HepG2 (cell line): ENCODE measurements around the gene LAX1. TPM values are rescaled to one million over a fixed set of nuclear protein-coding genes. Genes with fewer than 3 reads are reported as not detected.

Experiments used
- ATAC-seq: fragments of 200-7000 bp; cut with Tn5 transposase; 3 replicates; pipeline ENCODE4 v1.9.1; 2020; ENCODE audit warnings: mild to moderate bottlenecking, moderate library complexity
- BruUV-seq: library from RNA; stranded (reverse); fragments of 400-500 nt; replicated peaks from 2 replicates; lab custom pipeline; 2021; lab: Mats Ljungman, UMichigan
- CTCF ChIA-PET: fragments of 300-600 bp; formaldehyde crosslinking; extraction: SDS; loops from one replicate; lab custom pipeline; 2021; ENCODE audit warnings: low total read pairs, inconsistent platforms, low intra/inter-chr PET ratio; lab: Yijun Ruan, JAX
- POLR2A ChIA-PET: fragments of 350-600 bp; sonication (Branson Sonifier 250); formaldehyde crosslinking; loops from one replicate; lab custom pipeline; 2020; ENCODE audit warnings: antibody characterized with exemption, inconsistent platforms; lab: Yijun Ruan, JAX
- DNase-seq: peaks from one replicate; pipeline ENCODE4 v3.0.0-alpha.2; 2015; ENCODE audit warnings: low spot score
- FAIRE-seq: peaks from 3 replicates; lab custom pipeline; 2011; peaks lifted over from hg19 to GRCh38; lab: Jason Lieb, UNC
- H2AFZ ChIP-seq: one replicate; pipeline ENCODE4 v1.6.1; 2011; ENCODE audit warnings: low read length, inconsistent platforms
- H3K27ac ChIP-seq: fragments of 300-600 bp; 3 replicates; pipeline ENCODE4 v1.8.0; 2011; ENCODE audit warnings: mixed run types, mild to moderate bottlenecking, mixed read lengths, low read length, inconsistent platforms; ENCODE audit not compliant: insufficient read depth; ENCODE audit errors: extremely low read length
- H3K27me3 ChIP-seq, 2 experiments: fragments of 200-600 bp in 1 of 2; 2 replicates in 1 of 2; 3 replicates in 1 of 2; pipeline versions ENCODE4 v1.6.0 to v1.8.0; 2011; ENCODE audit warnings: low read length in 2 of 2, mild to moderate bottlenecking in 2 of 2, moderate library complexity in 2 of 2, inconsistent platforms in 1 of 2; ENCODE audit not compliant: insufficient read depth in 2 of 2, control insufficient read depth in 1 of 2
- H3K36me3 ChIP-seq, 2 experiments: fragments of 200-600 bp in 1 of 2; replicated peaks in 1 of 2; 2 replicates in 1 of 2; 3 replicates in 1 of 2; pipeline versions ENCODE4 v1.5.1 to v1.8.0; 2011; ENCODE audit warnings: low read length in 2 of 2, inconsistent platforms in 1 of 2; ENCODE audit not compliant: insufficient read depth in 2 of 2, control insufficient read depth in 1 of 2
- H3K4me1 ChIP-seq: 2 replicates; pipeline ENCODE4 v1.5.1; 2012; ENCODE audit warnings: low read length, inconsistent platforms; ENCODE audit not compliant: insufficient read depth
- H3K4me2 ChIP-seq: 2 replicates; pipeline ENCODE4 v1.6.0; 2011; ENCODE audit warnings: low read depth, low read length, inconsistent platforms
- H3K4me3 ChIP-seq, 3 experiments: fragments of 200-600 bp in 1 of 3; sonication (generic), shearing (Covaris generic) in 1 of 3; replicated peaks in 1 of 3; 2 replicates each; pipeline ENCODE4 v1.5.1; 2011 to 2016; ENCODE audit warnings: low read length in 3 of 3, inconsistent platforms in 2 of 3, low read depth in 2 of 3, mild to moderate bottlenecking in 2 of 3, control low read depth in 1 of 3, mixed read lengths in 1 of 3; ENCODE audit not compliant: insufficient read depth in 1 of 3
- H3K79me2 ChIP-seq: one replicate; pipeline ENCODE4 v1.6.1; 2011; ENCODE audit warnings: low read length, inconsistent platforms; ENCODE audit not compliant: insufficient read depth
- H3K9ac ChIP-seq: 2 replicates; pipeline ENCODE4 v1.6.0; 2011; ENCODE audit warnings: mild to moderate bottlenecking, low read depth, low read length, inconsistent platforms; ENCODE audit not compliant: insufficient read depth
- H3K9me3 ChIP-seq: 2 replicates; pipeline ENCODE4 v1.5.1; 2012; ENCODE audit warnings: mild to moderate bottlenecking, low read length
- H4K20me1 ChIP-seq: 2 replicates; pipeline ENCODE4 v1.6.0; 2011; ENCODE audit warnings: inconsistent platforms, mild to moderate bottlenecking, low read length, moderate library complexity; ENCODE audit not compliant: insufficient read depth
- CENPBD1 ChIP-seq: sonication (generic); formaldehyde crosslinking; IDR thresholded peaks from 2 replicates; pipeline ENCODE4 v1.8.0; 2022; ENCODE audit warnings: missing genetic modification reagents, low read depth, mild to moderate bottlenecking, borderline replicate concordance
- NFIC ChIP-seq: IDR thresholded peaks from 2 replicates; pipeline ENCODE4 v1.6.1; 2012; ENCODE audit warnings: mild to moderate bottlenecking, low read length, inconsistent platforms
- NFYC ChIP-seq: IDR thresholded peaks from 2 replicates; pipeline ENCODE4 v1.6.1; 2016; ENCODE audit warnings: missing genetic modification reagents, missing compliant biosample characterization
- POGZ ChIP-seq: sonication (generic); formaldehyde crosslinking; IDR thresholded peaks from 2 replicates; pipeline ENCODE4 v1.4.0; 2020; ENCODE audit warnings: mild to moderate bottlenecking, missing genetic modification reagents
- TBP ChIP-seq: sonication (generic); formaldehyde crosslinking; IDR thresholded peaks from 2 replicates; pipeline ENCODE4 v1.5.0; 2020; ENCODE audit warnings: missing genetic modification reagents
- TMF1 ChIP-seq: sonication (generic); formaldehyde crosslinking; IDR thresholded peaks from 2 replicates; pipeline ENCODE4 v1.8.1; 2022; ENCODE audit warnings: low read depth, missing genetic modification reagents
- TSC22D2 ChIP-seq: sonication (generic); formaldehyde crosslinking; IDR thresholded peaks from 2 replicates; pipeline ENCODE4 v1.5.1; 2020; ENCODE audit warnings: missing genetic modification reagents, mild to moderate bottlenecking, borderline replicate concordance
- ZNF431 ChIP-seq: sonication (generic); formaldehyde crosslinking; IDR thresholded peaks from 2 replicates; pipeline ENCODE4 v1.9.0; 2022; ENCODE audit warnings: missing genetic modification reagents, low read depth, mild to moderate bottlenecking, borderline replicate concordance
- ZNF446 ChIP-seq: sonication (generic); formaldehyde crosslinking; IDR thresholded peaks from 2 replicates; pipeline ENCODE4 v1.5.0; 2020; ENCODE audit warnings: mild to moderate bottlenecking, missing genetic modification reagents
- ZNF614 ChIP-seq: IDR thresholded peaks from 2 replicates; pipeline ENCODE4 v1.6.1; 2018; ENCODE audit warnings: missing biosample characterization, missing genetic modification reagents, inconsistent platforms, borderline replicate concordance
- WGBS: methylation state at CpG from one replicate; pipeline ENCODE4 v1.1.6; 2017; ENCODE audit warnings: low lambda C conversion rate; 5-methylcytosine and 5-hydroxymethylcytosine counted together
- in situ Hi-C: cut with HindIII; loops from 2 replicates; pipeline ENCODE4 v1.10.0; 2017; ENCODE audit warnings: low pct_unique_long_range_greater_than_20kb; ENCODE audit not compliant: extremely low pct_ligation_motif_present
- intact Hi-C: fragments of 100-400 bp; cut with micrococcal nuclease; formaldehyde crosslinking; loops from one replicate; pipeline ENCODE4 v1.10.0; 2022; ENCODE audit not compliant: unreplicated experiment
- polyA plus RNA-seq, 8 experiments: library from polyadenylated mRNA; depleted of rRNA in 3 of 8; stranded (reverse) in 7 of 8; unstranded in 1 of 8; fragments of >200 nt; fragmentation: Illumina TruSeq in 4 of 8; extraction: Trizol in 4 of 8; gene quantifications; 2 replicates each; pipeline versions ENCODE4 v1.2.1 to v1.2.3, GENCODE V29; 2011 to 2016; ENCODE audit warnings: low read depth in 4 of 8, missing spikeins in 1 of 8, mixed read lengths in 1 of 8; ENCODE audit not compliant: insufficient read depth in 1 of 8
- total RNA-seq, 5 experiments: library from RNA; depleted of rRNA; stranded (reverse); fragments of >200 nt; fragmentation: Illumina TruSeq; extraction: Trizol; gene quantifications; 2 replicates each; pipeline ENCODE4 v1.2.3, GENCODE V29; 2016; ENCODE audit warnings: low read depth in 1 of 5
- TF ChIP-seq, protein P1 (sequence below): sonication (generic); formaldehyde crosslinking; IDR thresholded peaks from 2 replicates; pipeline ENCODE4 v1.8.1; 2022; ENCODE audit warnings: low read depth, mild to moderate bottlenecking, missing genetic modification reagents
- TF ChIP-seq, protein P2 (sequence below): sonication (generic); formaldehyde crosslinking; IDR thresholded peaks from 2 replicates; pipeline ENCODE4 v1.5.0; 2020; ENCODE audit warnings: mild to moderate bottlenecking, missing genetic modification reagents, moderate library complexity

LAX1 gene
- total and polyA plus RNA-seq, 2 of the 13 experiments (the other 11 are each of a cell fraction or from before 2014, with no cell fraction given): not detected

DNA sequence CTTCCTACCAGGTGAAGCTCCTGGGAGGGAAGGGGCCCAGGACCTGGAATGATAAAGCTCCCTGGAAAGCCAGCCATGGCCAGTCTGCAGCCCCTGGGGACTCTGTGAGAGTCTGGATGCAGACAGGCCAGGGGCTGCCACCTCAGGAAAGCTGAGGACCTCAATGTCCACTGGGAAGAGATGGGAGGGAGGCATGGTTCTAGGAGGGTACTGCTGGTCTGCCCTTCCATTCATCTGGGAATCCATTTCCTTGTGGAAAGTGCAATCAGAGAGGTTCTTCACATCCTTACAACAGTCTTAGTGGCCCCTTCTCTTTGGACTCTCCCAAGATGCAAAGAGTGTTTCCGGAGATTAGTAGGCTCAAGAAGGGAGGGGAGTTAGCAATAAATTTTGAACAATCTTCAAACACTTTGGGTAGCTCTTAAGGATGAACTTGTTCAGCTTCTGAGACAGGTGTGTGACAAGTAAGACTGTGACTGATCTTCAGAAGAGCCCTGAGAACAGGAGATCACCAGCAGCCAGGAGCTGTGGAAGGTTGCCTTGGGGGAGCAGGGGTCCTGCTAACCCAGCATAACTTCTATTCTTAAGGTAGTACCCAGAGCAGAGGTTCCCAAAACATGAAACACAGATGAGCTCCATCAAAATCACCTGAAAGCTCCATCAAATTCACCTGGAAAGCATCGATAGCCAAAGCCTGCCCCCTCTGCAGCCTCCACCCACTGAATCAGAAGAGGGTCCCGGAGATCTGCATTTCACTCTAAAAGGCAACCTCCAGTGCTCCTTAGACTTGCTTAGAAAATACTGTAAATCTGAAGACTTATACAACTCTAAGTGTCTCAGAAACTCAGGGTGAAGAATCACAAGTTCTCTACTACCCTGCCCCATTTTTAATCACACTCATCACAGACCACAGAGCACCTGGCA lies 616 bp upstream of the LAX1 start:
- Histone ChIP-seq H2AFZ (peak overlapping the region; percentile 73), H3K4me1 (peaks cover 13% of the 10 kb centered on the region)
- CTCF ChIA-PET: no interaction called here
- no peak for FAIRE-seq
- in situ Hi-C loops (no loop called here), intact Hi-C loops (no loop called here)
- no TSS peak for BruUV-seq
- TF ChIP-seq TMF1 (no peak), TBP (CRISPR knock-in tag) (no peak), POGZ (no peak), ZNF614 (CRISPR knock-in tag) (no peak), ZNF446 (CRISPR knock-in tag) (no peak), NFYC (CRISPR knock-in tag) (no peak), ZNF431 (CRISPR knock-in tag) (no peak), TSC22D2 (CRISPR knock-in tag) (no peak), CENPBD1 (CRISPR knock-in tag) (no peak), NFIC (no peak)
- TF ChIP-seq, protein P1, sequence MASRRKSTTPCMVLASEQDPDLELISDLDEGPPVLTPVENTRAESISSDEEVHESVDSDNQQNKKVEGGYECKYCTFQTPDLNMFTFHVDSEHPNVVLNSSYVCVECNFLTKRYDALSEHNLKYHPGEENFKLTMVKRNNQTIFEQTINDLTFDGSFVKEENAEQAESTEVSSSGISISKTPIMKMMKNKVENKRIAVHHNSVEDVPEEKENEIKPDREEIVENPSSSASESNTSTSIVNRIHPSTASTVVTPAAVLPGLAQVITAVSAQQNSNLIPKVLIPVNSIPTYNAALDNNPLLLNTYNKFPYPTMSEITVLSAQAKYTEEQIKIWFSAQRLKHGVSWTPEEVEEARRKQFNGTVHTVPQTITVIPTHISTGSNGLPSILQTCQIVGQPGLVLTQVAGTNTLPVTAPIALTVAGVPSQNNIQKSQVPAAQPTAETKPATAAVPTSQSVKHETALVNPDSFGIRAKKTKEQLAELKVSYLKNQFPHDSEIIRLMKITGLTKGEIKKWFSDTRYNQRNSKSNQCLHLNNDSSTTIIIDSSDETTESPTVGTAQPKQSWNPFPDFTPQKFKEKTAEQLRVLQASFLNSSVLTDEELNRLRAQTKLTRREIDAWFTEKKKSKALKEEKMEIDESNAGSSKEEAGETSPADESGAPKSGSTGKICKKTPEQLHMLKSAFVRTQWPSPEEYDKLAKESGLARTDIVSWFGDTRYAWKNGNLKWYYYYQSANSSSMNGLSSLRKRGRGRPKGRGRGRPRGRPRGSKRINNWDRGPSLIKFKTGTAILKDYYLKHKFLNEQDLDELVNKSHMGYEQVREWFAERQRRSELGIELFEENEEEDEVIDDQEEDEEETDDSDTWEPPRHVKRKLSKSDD (CRISPR knock-in tag): no peak
- TF ChIP-seq, protein P2, sequence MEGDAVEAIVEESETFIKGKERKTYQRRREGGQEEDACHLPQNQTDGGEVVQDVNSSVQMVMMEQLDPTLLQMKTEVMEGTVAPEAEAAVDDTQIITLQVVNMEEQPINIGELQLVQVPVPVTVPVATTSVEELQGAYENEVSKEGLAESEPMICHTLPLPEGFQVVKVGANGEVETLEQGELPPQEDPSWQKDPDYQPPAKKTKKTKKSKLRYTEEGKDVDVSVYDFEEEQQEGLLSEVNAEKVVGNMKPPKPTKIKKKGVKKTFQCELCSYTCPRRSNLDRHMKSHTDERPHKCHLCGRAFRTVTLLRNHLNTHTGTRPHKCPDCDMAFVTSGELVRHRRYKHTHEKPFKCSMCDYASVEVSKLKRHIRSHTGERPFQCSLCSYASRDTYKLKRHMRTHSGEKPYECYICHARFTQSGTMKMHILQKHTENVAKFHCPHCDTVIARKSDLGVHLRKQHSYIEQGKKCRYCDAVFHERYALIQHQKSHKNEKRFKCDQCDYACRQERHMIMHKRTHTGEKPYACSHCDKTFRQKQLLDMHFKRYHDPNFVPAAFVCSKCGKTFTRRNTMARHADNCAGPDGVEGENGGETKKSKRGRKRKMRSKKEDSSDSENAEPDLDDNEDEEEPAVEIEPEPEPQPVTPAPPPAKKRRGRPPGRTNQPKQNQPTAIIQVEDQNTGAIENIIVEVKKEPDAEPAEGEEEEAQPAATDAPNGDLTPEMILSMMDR (CRISPR knock-in tag): no peak
- TF ChIP-seq, all 625 proteins: peak for 0
- H3K36me3 ChIP-seq: no peaks in the 10 kb centered on the region
- WGBS: 70% methylated on average over 3 of the region's 3 CpGs
- ATAC-seq (no peak), DNase-seq (no peak)
- H3K9ac ChIP-seq: no peak overlapping the region
- POLR2A ChIA-PET: no interaction called here
- H3K4me2 ChIP-seq: no peak overlapping the region
- H4K20me1 ChIP-seq: no peaks in the 10 kb centered on the region
- H3K4me3 ChIP-seq: no peak overlapping the region
- H3K27me3 ChIP-seq: no peaks in the 10 kb centered on the region
- H3K79me2 ChIP-seq: no peaks in the 10 kb centered on the region
- H3K27ac ChIP-seq: no peak overlapping the region
- no peaks in the 10 kb centered on the region for H3K9me3 ChIP-seq
